Prostate gland (tissue), 2 donors: ENCODE results near the gene LAMTOR2.

ENCODE experiments used
- CTCF ChIP-seq, 4 experiments: fragments of 200-600 bp in 2 of 4; fragments of 450-650 bp in 2 of 4; sonication (generic) in 2 of 4; IDR thresholded peaks; 1 replicate in 3 of 4; 2 replicates in 1 of 4; pipeline ENCODE4 v1.5.1; 2016 to 2019; ENCODE audit warnings: antibody characterized with exemption in 4 of 4, mild to moderate bottlenecking in 2 of 4, moderate library complexity in 2 of 4
- POLR2A ChIP-seq: fragments of 450-650 bp; IDR thresholded peaks from one replicate; pipeline ENCODE4 v1.6.1; 2016; ENCODE audit warnings: antibody characterized with exemption, mild to moderate bottlenecking
- POLR2AphosphoS5 ChIP-seq: sonication (generic); formaldehyde crosslinking; IDR thresholded peaks from one replicate; pipeline ENCODE4 v1.6.1; 2017; ENCODE audit warnings: antibody characterized with exemption

GRCh38 chr1:156051011-156051725 lies 3.4 kb upstream of the LAMTOR2 start:
- TF ChIP-seq POLR2AphosphoS5 (no peak), CTCF (IDR thresholded peaks at IDR 0.05) (no peak), POLR2A (no peak)
